GM12873 (cell line): Measurements from ENCODE around the gene AKNA.

Experiments
- CTCF ChIP-seq: IDR thresholded peaks from 2 replicates; pipeline ENCODE4 v1.5.1; 2012; ENCODE audit warnings: low read depth, mild to moderate bottlenecking, moderate library complexity, low read length, control low read depth; ENCODE audit not compliant: insufficient read depth; ENCODE audit errors: missing control alignments

Gene AKNA

GRCh38 chr9:114396558-114397218, 8.9 kb upstream of the AKNA start:
- TF ChIP-seq CTCF, result no peak

GRCh38 chr9:114395768-114396167, 8.0 kb upstream of the AKNA start:
- no peak for TF ChIP-seq CTCF

DNA sequence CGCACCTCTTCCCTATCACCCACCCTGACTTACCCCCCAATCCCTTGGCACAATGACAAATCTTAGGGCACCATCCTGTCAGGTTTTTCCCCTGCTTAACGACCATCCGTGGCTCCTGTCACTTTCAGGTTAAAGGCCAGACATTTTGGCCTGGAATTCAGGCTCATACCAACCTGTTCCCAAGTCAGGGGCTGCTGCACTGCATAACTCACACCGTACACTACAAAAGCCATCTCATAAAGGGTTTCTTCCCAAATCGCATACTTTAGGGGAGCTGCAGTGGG, 7.5 kb upstream of the AKNA start:
- TF ChIP-seq CTCF, result no peak

DNA sequence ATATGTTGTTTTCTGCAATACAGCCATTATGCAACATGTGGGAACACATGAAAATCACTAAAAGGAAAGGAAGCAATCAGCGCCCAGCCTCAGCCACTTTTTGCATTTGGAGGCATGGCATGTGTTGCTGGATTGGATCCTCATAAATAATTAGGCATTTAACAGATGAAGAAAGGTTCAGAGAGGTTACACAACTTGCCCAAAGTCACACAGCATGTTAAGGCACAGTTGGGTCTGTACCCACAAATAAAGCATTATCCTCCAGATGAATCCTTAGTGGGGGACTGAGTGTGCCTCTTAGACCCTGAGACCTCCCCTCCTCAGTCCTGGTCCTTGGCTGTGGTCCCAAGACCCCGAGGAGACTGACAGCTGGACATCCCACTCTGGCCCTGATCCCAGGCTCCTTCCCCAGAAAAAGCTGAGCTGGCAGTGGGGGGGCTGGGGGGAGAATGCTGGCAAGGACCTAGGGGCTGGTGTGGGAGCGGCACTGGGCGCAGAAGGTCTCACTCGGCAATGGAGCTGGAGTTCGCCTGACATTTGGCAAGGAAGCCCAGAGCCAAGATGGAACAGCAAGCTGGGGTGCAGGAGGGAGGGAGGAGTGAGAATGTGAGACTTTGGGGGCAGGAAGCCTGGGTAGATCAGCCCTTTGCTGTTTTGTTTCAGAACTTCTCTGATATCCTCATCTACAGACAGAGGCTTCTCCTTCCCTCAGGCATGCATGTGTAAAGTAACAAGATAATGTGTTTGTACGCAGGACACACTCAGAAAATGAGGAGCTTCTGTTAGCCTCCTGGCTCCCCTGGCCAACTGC, 6.9 kb upstream of the AKNA start:
- no peak for TF ChIP-seq CTCF

DNA sequence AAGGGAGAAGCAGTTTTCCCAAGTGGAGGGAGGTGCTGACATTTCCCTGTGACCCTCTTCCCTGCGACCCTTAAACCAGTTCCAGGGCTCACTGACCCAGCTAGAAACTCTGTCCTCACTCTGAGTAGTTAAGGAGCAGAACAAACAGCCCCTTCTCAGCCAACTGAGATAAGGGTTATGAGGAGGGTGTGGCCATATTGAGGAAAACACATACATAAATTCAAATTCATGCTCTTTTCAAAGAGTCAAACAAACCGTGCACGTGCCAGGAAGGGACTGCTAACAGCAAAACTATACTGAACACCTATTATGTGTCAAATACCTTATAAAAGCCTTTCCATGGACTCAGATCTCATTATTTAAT, 4.9 kb upstream of the AKNA start:
- TF ChIP-seq CTCF, result no peak

DNA sequence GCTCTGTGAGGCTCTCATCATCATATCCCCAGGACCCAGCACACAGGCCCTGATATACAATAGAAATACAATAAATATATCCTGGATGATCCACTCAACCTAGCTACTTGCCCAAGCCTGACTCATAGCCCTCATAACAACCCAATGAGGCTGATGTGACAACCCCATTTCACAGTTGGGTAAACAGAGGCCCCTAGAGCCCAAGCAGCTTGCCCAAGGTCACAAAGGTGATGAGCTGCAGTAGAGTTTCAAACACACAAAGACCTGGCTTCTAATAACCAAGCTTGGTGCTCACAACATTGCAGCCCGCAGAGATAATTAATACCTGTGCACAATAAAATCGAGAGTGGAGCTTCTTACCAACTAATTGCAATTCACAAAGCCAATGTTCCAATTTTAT, 3.2 kb upstream of the AKNA start:
- no peak for TF ChIP-seq CTCF

DNA sequence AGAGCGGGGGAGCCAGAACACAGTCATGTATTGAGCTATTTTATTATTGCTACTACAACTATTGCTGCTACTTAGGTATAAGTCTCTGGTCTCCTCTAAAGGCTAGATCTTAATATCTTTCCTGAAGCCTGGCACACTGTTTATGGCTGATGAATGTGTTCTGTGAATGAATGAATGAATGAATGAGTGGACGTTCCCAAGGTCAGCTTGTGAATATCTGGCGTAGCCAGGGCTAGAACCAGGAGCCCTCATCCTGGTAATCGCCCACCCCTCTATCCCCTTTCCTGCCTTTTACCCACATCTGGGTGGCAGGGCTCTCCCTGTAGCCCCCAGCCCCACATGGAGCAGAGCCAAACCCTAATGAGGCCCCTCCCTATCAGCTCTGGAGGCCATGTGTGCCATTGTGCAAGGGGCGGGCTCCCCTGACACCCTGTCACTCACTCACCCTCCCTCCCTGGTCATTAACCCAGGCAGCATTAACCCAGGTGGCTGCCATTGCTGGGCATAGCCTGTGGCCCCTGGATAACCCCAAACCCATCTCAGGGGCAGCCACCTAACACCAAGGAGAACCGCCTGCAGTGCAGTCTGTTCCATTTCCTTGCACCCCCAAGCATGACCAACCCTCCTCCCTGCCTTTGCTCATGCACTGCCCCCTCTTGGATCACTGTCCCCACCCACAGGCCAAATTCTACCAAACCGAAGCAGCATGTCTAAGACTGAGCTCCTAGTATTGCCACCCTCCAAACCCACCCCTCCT, 2.0 kb upstream of the AKNA start:
- TF ChIP-seq CTCF, result peak; percentile 37
